Activated T-cell treated with anti-CD3 and anti-CD28 coated beads, Interleukin-2, amount 50 U/mL, for 4 hours (primary cell): ENCODE results near the gene MKNK1. TPM values are rescaled to one million over a fixed set of nuclear protein-coding genes. Genes with fewer than 3 reads are reported as not detected.

Source experiments
- ATAC-seq, 2 donors: fragments of 200-7000 bp; cut with Tn5 transposase; one replicate each; pipeline ENCODE4 v1.10.0; 2021
- DNase-seq: peaks from one replicate; pipeline ENCODE4 v3.0.0-alpha.2; 2020
- H3K27me3 Mint-ChIP-seq: one replicate; pipeline ENCODE4 v1.8.0; 2021; ENCODE audit warnings: low read depth, mixed read lengths
- H3K36me3 Mint-ChIP-seq: one replicate; pipeline ENCODE4 v1.8.0; 2022; ENCODE audit warnings: mixed read lengths; ENCODE audit not compliant: insufficient read depth
- H3K4me1 Mint-ChIP-seq: one replicate; pipeline ENCODE4 v1.8.0; 2021; ENCODE audit warnings: low read depth, mixed read lengths
- H3K4me3 Mint-ChIP-seq: one replicate; pipeline ENCODE4 v1.8.0; 2021; ENCODE audit warnings: mild to moderate bottlenecking, moderate library complexity, mixed read lengths
- H3K9me3 Mint-ChIP-seq: one replicate; pipeline ENCODE4 v1.8.0; 2021; ENCODE audit warnings: mixed read lengths
- total RNA-seq, 3 donors: library from RNA; stranded (reverse); gene quantifications; one replicate each; pipeline ENCODE4 v1.2.1, GENCODE V29; 2021

MKNK1 gene
- total RNA-seq, 3 donors from 2014 or later = 21.1 to 26.1 (median 21.6) TPM

GRCh38 chr1:46571691-46572225 lies 32.3 kb downstream of the MKNK1 start:
- Mint-ChIP-seq H3K36me3 (peaks cover 28% of the 10 kb centered on the region), H3K27me3 (no peaks in the 10 kb centered on the region), H3K9me3 (no peaks in the 10 kb centered on the region), H3K4me1 (no peaks in the 10 kb centered on the region), H3K4me3 (no peak overlapping the region)
- ATAC-seq = no peak
- DNase-seq = no peak

GRCh38 chr1:46569884-46570725 lies 34.0 kb downstream of the MKNK1 start:
- Mint-ChIP-seq H3K27me3 (no peaks in the 10 kb centered on the region), H3K36me3 (peaks cover 25% of the 10 kb centered on the region), H3K4me1 (no peaks in the 10 kb centered on the region), H3K9me3 (no peaks in the 10 kb centered on the region), H3K4me3 (no peak overlapping the region)
- DNase-seq (no peak), ATAC-seq (no peak)

GRCh38 chr1:46569116-46569515 lies 35.0 kb downstream of the MKNK1 start:
- no peak for DNase-seq
- no peaks in the 10 kb centered on the region for H3K27me3 Mint-ChIP-seq
- no peak for ATAC-seq
- H3K4me1 Mint-ChIP-seq = no peaks in the 10 kb centered on the region
- H3K36me3 Mint-ChIP-seq = peaks cover 25% of the 10 kb centered on the region
- no peaks in the 10 kb centered on the region for H3K9me3 Mint-ChIP-seq
- no peak overlapping the region for H3K4me3 Mint-ChIP-seq

- no peak for DNase-seq
- ATAC-seq = no peak
- Mint-ChIP-seq H3K9me3 (no peaks in the 10 kb centered on the region), H3K36me3 (peaks cover 26% of the 10 kb centered on the region), H3K4me1 (no peaks in the 10 kb centered on the region), H3K4me3 (no peak overlapping the region), H3K27me3 (no peaks in the 10 kb centered on the region)
These were observed 35.6 kb downstream of the MKNK1 start for GRCh38 chr1:46568461-46568891.

GRCh38 chr1:46563341-46563740 lies 40.7 kb downstream of the MKNK1 start:
- no peaks in the 10 kb centered on the region for H3K9me3 Mint-ChIP-seq

GRCh38 chr1:46562498-46562897 lies 41.6 kb downstream of the MKNK1 start:
- no peak for DNase-seq
- no peaks in the 10 kb centered on the region for H3K27me3 Mint-ChIP-seq
- no peaks in the 10 kb centered on the region for H3K9me3 Mint-ChIP-seq
- peaks cover 23% of the 10 kb centered on the region for H3K36me3 Mint-ChIP-seq
- no peak overlapping the region for H3K4me3 Mint-ChIP-seq
- ATAC-seq = no peak
- H3K4me1 Mint-ChIP-seq = no peaks in the 10 kb centered on the region

More at GRCh38 chr1:46563341-46563740, 40.7 kb downstream of the MKNK1 start:
- DNase-seq (no peak), ATAC-seq (no peak)
- no peak overlapping the region for H3K4me3 Mint-ChIP-seq
- peaks cover 26% of the 10 kb centered on the region for H3K36me3 Mint-ChIP-seq
- H3K4me1 Mint-ChIP-seq = no peaks in the 10 kb centered on the region
- H3K27me3 Mint-ChIP-seq = no peaks in the 10 kb centered on the region

GRCh38 chr1:46558966-46559365 lies 45.1 kb downstream of the MKNK1 start:
- H3K36me3 Mint-ChIP-seq = peaks cover 6% of the 10 kb centered on the region
- H3K4me3 Mint-ChIP-seq = no peak overlapping the region
- ATAC-seq = no peak
- no peaks in the 10 kb centered on the region for H3K4me1 Mint-ChIP-seq
- DNase-seq = no peak
- no peaks in the 10 kb centered on the region for H3K27me3 Mint-ChIP-seq
- no peaks in the 10 kb centered on the region for H3K9me3 Mint-ChIP-seq

- H3K36me3 Mint-ChIP-seq = peaks cover 5% of the 10 kb centered on the region
- H3K27me3 Mint-ChIP-seq = no peaks in the 10 kb centered on the region
- no peak overlapping the region for H3K4me3 Mint-ChIP-seq
- H3K4me1 Mint-ChIP-seq = no peaks in the 10 kb centered on the region
- no peak for DNase-seq
- ATAC-seq = no peak
- H3K9me3 Mint-ChIP-seq = no peaks in the 10 kb centered on the region
These were observed 45.7 kb downstream of the MKNK1 start for GRCh38 chr1:46558141-46558963.

- Mint-ChIP-seq H3K9me3 (no peaks in the 10 kb centered on the region), H3K27me3 (no peaks in the 10 kb centered on the region), H3K4me1 (no peaks in the 10 kb centered on the region), H3K36me3 (peaks cover 3% of the 10 kb centered on the region), H3K4me3 (no peak overlapping the region)
- no peak for DNase-seq
- no peak for ATAC-seq
These were observed 46.7 kb downstream of the MKNK1 start for GRCh38 chr1:46557403-46557802.

GRCh38 chr1:46556822-46557221 lies 47.2 kb downstream of the MKNK1 start:
- Mint-ChIP-seq H3K27me3 (no peaks in the 10 kb centered on the region), H3K4me1 (no peaks in the 10 kb centered on the region), H3K9me3 (no peaks in the 10 kb centered on the region), H3K36me3 (peaks cover 3% of the 10 kb centered on the region), H3K4me3 (no peak overlapping the region)
- DNase-seq (no peak), ATAC-seq (no peak)

GRCh38 chr1:46555826-46556619 lies 48.0 kb downstream of the MKNK1 start:
- Mint-ChIP-seq H3K36me3 (peaks cover 3% of the 10 kb centered on the region), H3K27me3 (no peaks in the 10 kb centered on the region), H3K4me3 (no peak overlapping the region), H3K4me1 (no peaks in the 10 kb centered on the region), H3K9me3 (no peaks in the 10 kb centered on the region)
- no peak for ATAC-seq
- DNase-seq = no peak

GRCh38 chr1:46554597-46555381 lies 49.3 kb downstream of the MKNK1 start:
- no peak overlapping the region for H3K4me3 Mint-ChIP-seq
- ATAC-seq (no peak), DNase-seq (no peak)
- H3K36me3 Mint-ChIP-seq = peaks cover 3% of the 10 kb centered on the region
- H3K9me3 Mint-ChIP-seq = no peaks in the 10 kb centered on the region
- no peaks in the 10 kb centered on the region for H3K27me3 Mint-ChIP-seq
- H3K4me1 Mint-ChIP-seq = peaks cover 3% of the 10 kb centered on the region

- peaks cover 3% of the 10 kb centered on the region for H3K36me3 Mint-ChIP-seq
- no peaks in the 10 kb centered on the region for H3K9me3 Mint-ChIP-seq
- no peak for ATAC-seq
- H3K4me3 Mint-ChIP-seq = no peak overlapping the region
- H3K4me1 Mint-ChIP-seq = peaks cover 9% of the 10 kb centered on the region
- DNase-seq = no peak
- no peaks in the 10 kb centered on the region for H3K27me3 Mint-ChIP-seq
These were observed 49.9 kb downstream of the MKNK1 start for GRCh38 chr1:46554236-46554596.
